ENCODE data around the gene TM4SF18.

TM4SF18 gene

DNA sequence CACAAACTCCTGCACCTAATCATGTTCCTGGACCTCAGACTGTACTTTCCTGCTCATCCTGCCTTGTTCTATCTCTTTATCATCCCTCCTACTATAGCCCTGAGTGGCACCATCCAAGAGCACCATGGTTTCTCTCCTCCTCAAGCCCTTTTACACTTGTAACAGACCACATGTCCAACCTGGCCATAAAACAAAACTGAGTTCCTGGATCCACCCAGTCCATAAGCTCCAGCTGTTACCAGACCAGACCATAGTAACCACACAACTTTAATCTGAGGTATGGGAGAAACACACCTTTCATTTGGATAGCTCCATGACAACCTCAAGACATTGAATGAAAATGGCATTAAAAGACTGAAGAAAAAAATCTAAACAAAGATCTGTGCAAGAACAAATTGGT lies 9.1 kb downstream of the TM4SF18 start:
- no peak for DNase-seq

DNA sequence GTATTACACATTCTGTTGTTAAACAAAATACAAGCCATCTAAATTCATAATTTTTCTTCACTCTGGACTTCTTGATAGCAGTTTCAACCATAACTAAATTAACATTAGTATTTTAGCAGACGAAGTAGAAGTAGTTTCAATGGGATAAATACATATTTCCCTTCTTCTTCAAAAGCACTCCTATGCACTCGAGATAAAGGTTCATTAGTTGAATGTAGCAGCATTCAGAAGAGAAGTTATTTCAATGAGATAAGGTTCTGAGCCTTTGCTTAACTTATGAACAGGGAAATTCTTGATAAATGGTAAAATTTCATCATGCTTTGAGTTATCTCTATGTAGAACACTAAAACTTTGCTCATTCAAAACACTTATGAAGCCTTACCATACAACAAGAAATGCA lies 11.8 kb downstream of the TM4SF18 start:
- DNase-seq, result no peak

GRCh38 chr3:149321136-149321535 lies 12.3 kb downstream of the TM4SF18 start:
- DNase-seq, result no peak

- DNase-seq, result no peak
Measured at GRCh38 chr3:149319750-149320149, 13.7 kb downstream of the TM4SF18 start.

DNA sequence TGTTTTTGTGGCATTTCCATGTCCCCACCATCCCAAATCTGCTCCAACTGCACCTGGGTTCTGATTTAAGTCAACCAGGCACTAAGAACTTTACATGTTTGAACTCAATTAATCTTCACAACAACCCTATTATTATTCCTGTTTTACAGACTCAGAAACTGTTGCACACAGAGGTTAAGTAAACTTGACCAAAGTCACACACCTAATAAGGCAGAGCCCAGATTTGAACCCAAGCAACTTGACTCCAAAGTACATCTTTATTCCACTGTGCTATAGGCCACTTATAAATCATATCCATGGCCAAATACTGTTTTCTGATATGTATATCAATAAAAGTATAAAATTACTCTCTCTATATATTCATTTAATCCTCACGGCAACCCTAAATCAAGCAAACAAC lies 16.4 kb downstream of the TM4SF18 start:
- no peak for DNase-seq

- no peak for DNase-seq
Measured at GRCh38 chr3:149316437-149316836, 17.0 kb downstream of the TM4SF18 start.

- no peak for DNase-seq
Measured at GRCh38 chr3:149315694-149316093, 17.7 kb downstream of the TM4SF18 start.

- DNase-seq, result no peak
Measured at GRCh38 chr3:149314807-149315578, 18.4 kb downstream of the TM4SF18 start.

DNA sequence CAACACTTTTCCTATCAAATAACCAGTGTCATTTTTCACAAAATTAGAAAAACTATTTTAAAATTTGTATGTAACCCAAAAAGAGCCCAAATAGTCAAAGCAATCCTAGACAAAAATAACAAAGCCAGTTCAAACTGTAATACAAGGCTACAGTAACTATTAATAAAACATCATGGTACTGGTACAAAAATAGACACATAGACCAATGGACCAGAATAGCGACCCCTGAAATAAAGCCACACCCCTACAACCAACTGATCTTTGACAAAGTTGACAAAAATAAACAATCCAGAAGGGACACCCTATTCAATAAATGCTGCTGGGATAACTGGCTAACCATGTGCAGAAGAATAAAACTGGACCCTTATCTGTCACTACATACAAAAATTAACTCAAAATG lies 19.9 kb downstream of the TM4SF18 start:
- DNase-seq, result no peak

DNA sequence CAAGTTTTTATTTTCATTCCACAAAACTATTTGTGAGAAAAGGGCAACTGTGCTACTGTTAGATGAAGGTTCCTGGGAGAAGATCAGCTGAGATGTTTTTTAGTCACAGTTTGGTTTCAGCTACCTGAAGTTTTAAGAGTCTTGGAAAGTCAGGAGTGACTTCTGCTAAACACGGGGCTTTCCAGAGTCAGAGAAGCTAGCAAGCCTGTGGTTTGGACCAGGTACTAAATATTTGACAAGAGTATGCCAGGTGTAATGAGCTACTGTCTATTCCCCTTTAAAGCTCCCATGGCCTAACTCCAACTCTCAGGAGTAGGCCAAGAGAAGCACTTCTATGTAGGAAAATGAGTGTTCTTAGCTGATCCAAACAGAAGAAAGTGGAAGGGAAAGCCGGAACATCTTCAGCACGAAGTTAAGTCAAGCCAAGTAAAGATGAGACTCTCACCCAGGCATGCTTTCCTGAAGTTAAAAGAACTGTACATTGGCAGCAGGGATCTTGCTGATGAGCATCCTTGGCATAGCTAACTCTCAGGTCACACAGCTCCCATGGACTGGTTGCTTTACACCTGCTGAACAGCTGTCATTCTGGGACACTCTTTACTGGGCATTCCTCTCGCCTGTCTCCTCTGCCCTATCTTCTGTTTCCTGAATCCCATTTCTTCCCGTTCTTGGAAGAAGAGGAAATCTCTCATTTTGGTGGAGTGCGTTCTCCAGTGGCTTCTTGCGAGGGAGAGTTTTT lies 22.5 kb downstream of the TM4SF18 start:
- no peak for DNase-seq

GRCh38 chr3:149307435-149307783 lies 26.0 kb downstream of the TM4SF18 start:
- DNase-seq, result no peak

DNA sequence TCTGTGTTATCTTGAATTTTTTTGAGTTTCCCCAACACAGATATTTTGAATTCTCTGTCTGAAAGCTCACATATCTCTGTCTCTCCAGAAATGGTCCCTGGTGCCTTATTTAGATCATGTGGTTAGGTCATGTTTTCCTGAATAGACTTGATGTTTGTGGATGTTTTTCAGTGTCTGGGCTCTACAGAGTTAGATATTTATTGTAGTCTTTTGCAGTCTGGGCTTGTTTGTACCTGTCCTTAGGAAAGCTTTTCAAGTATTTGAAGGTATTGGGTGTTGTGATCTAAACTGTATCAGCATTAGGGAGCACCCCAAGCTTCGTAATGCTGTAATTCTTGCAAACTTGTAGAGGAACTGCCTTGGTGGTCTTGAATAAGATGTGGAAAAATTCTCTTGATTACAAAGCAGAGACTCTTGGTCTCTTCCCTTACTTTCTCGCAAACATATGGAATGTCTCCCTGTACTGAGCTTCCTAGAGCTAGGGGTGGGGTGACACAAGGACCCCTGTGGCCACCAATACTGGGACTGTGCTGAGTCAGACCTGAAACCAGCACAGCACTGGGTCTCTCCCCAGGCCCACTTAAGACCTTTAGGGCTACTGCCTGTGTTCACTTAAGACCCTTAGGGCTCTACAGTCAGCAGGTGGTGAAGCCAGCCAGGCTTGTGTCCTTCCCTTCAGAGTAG lies 26.5 kb downstream of the TM4SF18 start:
- DNase-seq, result no peak

DNA sequence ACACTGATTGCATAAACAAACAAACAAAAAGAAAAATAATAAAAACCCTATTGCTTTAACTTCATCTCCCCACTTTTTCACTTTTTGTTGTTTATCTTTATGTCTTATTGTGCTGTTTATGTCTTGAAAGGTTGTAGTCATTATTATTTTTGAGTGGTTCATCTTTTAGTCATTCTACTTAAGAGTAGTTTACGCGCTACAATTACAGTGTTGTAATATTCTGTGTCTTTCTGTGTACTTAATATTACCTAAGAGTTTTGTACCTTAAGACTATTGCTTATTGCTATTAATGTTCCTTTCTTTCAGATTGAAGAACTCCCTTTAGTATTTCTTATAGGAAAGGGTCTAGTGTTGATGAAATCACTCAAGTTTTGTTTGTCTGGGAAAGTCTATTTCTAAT lies 28.1 kb downstream of the TM4SF18 start:
- no peak for DNase-seq

GRCh38 chr3:149299938-149300801 lies 33.3 kb downstream of the TM4SF18 start:
- no peak for DNase-seq

- no peak for DNase-seq
Measured at GRCh38 chr3:149296972-149297371, 36.5 kb downstream of the TM4SF18 start.

DNA sequence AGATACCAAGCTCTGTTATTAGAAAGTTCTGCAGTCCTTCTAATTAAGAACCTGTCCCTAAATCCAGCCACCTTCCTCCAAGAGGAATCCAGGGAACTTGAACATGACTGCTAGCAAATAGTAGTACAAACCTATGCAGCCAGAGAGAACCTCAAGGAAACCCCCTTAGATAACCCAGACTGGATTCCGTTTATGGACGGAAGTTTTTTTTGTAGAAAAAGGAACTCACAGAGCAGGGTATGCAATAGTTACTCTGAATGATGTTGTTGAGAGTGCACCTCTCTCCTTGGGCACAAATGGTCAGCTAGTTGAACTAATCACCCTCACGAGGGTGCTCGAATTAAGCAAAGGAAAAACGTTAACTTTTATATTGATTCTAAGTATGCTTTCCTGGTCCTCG lies 40.8 kb downstream of the TM4SF18 start:
- DNase-seq, result no peak

DNA sequence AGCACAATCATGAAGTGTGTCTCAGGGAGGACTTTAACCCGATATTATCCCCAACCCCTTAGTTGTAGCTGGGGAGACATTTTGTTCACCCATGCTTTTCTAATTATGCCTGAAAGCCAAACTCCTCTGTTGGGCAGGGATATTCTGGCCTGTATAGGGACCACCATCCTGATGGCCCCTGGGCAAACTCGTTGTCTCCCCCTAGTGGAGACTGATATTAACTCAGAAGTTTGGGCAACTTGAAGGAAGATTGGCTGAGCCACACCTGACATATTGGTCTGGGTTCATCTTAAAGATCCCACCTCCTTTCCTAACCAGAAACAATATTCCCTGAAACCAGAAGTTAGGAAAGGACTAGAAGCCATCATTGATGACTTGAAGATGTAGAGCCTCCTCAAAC lies 42.3 kb downstream of the TM4SF18 start:
- DNase-seq, result no peak

DNA sequence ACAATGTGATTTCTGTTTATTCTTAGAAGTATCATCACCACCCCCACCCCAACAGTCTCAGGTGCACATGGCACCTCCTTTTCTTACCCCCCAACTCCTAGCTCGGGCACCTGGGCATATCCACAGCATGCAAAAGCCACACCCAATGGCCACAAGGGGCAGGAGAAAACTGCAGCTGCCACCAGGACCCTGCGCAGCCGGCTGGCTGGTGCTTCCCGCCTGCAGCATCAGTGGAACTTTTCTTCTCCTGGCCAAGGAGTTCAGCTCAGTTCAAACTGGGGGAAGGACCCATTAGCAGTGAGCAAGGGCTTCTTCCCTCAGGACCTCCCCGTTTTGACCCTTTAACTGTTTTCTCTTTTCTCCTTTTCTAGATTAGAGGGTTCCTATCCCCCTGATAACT lies 44.8 kb downstream of the TM4SF18 start:
- DNase-seq, result no peak

DNA sequence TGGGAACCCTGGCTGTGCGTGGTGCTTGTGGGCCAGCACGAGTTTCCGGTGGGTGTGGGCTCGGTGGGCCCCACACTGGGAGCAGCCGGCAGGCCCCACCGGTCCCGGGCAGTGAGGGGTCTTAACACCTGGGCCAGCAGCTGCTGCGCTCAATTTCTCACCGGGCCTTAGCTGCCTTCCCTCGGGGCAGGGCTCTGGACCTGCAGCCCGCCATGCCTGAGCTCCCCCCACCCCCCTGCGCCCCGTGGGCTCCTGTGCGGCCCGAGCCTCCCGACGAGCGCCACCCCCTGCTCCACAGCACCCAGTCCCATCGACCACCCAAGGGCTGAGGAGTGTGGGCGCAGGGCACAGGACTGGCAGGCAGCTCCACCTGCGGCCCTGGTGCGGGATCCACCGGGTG lies 49.4 kb downstream of the TM4SF18 start:
- no peak for DNase-seq

- no peak for DNase-seq
Measured at GRCh38 chr3:149283401-149283800, 50.0 kb downstream of the TM4SF18 start.

DNA sequence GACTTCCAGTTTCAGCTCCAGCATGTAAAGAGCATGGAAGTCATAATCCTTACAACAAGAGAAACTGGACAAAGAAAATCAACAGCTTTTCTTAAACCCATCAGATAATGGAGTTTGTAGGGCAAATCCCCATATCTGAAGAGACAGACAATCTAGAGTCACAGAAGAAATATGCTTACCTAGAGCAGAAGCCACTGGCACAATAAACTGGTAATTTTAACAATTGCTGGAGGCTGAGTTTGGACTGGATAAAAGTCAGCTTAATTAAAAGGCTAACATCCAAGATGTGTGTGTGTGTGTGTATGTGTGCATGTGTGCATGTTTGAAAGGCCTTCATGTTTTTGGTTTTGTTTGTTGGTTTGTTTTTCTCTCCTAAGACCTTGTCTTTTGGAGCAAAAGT lies 50.6 kb downstream of the TM4SF18 start:
- no peak for DNase-seq

DNA sequence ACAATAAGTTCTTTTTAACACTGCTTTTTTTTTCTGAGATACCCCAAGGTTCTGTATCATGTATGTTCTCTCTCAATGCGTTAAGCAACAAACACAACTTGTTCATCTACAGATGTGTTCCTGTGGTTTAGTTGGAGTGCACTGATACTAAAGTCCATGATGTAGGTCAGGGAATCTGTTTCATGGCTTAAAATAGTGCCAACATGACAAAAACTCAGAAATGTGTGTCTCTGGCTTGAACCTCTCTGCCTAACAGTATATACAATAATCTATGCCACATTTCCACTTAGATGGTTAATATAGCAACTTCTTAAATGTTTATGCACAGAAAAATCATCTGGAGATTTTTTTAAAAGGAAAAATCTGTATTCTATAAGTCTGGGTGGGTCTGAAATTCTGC lies 51.1 kb downstream of the TM4SF18 start:
- no peak for DNase-seq

Data from activated gamma-delta T cell treated with Interleukin-2 at 50 U/mL for 16 hours (primary cell).